HG03558 (cell line): ENCODE results near the gene STK10.

Experiments
- ATAC-seq: cut with Tn5 transposase; IDR thresholded peaks from one replicate; pipeline ENCODE4 v1.9.1; 2021; ENCODE audit warnings: moderate number of reproducible peaks; ENCODE audit not compliant: unreplicated experiment; ENCODE audit errors: extremely low read depth

Gene STK10

DNA sequence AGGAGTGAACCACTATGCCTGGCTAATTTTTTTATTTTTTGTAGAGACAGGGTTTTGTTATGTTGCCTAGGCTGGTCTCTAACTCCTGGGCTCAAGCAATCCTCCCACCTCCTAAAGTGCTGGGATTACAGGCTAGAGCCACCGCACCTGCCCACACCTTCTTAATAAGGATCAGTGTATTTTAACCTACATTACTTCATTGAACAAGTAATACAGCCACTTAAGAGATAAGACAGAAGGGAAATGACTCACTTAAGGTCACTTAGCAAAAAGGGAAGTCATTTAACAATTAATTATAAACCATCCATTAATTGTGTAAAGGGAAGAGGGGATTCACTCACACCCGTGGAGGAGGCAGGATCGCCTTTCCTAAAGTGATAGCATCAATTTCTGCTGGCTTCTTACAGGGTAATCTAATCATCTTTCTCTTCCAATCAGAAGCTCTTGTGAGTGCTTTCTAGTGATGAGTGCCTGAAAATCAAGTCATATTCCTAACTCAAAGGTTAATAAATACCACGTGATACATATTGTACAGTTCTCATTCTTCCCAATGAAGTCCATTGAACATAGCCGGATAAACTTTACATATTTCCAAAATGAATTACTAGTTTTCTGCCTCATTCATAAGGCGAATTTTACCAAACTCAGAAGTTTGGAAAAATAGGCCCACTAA is 185.0 kb downstream of the STK10 start:
- ATAC-seq = no peak

DNA sequence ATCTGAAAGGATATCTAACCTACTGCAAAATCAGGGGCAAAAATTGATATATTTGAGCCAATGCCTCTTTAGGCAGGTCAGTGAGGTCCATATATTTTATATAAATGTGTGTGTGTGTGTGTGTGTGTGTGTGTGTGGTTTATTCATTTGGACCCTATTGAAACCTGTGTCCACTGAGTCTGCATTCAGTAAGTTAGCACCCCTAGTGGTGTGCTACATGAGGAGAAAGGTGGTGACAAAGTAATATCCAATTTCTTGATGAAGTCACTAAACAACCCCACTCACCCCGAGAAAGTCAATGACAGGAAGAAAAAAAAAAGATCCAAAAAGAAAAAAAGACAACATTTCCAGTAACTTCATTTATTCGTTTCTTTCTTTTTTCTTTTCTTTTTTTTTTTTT is 185.7 kb downstream of the STK10 start:
- ATAC-seq = no peak

DNA sequence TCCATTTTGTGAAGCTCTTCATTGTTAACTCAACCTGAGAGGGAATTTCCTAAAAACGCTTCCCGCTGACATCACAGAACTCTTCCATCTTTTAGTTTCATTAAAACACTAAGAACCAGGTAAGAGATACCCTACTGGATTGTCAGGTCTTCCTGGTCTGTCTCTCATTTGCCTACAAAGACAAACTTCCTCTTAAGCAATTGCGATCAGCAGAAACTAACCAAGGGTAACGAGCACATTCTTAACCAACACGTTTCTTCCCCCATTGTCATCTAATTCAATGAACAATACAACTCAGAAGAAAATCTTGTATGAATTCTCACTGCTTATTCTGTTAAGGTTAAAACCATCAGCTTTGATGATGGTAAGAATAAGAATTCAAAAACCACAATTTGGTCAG is 188.1 kb downstream of the STK10 start:
- ATAC-seq = no peak

DNA sequence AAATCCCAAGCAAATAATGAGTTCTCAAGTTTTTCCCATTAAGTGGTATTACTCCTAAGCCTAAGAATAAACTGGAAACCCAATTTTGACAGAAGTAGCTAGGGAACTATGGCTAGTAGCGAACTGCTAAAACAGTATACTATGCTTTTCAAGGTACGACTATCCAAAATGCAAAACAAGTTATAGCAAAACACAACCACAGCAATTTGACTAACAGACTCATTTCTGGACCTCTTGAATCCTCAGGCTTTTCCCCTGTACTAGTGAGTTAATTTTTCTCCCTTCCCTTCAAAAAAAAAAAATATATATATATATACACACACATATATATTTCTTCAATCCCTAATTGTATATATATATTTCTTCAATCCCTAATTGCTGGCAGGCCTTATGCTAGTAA is 188.9 kb downstream of the STK10 start:
- ATAC-seq = no peak

DNA sequence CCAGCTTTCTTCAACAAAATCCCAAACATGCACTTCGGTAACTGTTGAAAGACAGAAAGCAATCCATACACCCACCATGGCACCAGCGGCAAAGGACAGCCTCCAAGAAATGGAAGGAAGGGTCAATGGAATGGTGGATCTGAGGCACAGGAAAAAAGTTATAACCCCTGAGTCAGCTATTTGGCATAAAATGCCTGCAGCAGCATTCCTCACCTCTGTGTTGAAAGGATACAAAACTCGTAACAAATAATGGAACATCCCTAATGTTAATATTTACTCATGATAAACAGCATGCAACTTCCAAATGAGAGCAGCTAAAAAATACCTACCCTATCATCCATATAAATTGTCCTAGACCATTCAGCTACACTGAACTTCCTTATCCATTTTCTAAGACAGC is 191.0 kb downstream of the STK10 start:
- no peak for ATAC-seq

DNA sequence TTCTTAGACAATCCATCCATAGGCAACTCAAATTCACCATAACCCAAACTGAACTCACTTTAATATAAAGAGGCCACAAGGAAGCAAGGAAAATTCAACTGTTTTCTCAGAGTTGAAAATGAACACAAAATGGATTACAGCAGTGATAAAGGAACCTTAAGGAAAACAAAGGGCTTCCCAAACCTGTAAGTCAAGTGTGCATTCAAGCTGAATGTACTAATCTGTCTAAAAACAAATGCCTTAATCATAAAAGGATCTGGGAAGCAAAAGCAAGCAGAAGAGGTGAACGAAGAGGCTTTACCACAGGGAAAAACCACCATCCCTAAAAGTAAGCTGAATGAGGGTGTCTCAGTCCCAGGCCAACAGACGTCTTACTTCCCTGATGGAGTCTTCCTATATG is 195.2 kb downstream of the STK10 start:
- ATAC-seq = no peak

DNA sequence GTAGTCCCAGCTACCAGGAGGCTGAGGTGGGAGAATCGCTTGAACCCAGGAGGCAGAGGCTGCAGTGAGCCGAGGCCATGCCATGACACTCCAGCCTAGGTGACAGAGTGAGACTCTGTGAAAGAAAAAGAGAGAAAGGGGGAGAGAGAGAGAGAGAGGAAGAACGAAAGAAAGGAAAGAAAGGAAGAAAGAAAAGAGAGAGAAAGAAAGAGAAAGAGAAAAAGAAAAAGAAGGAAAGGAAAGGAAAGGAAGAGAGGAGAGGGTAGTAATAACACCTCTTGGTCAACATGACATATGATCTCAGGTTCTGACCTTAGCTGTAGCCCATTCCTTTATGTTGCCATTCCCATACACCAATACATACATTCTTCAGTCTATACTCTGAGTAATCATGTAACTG is 195.7 kb downstream of the STK10 start:
- ATAC-seq = no peak
